Lower leg skin (tissue), 3 donors: ENCODE measurements around the gene GPS1.

ENCODE experiments used
- POLR2A ChIP-seq, 2 donors: fragments of 450-650 bp; IDR thresholded peaks; one replicate each; pipeline ENCODE4 v1.6.1; 2016 to 2017; ENCODE audit warnings: antibody characterized with exemption in 2 of 2, mild to moderate bottlenecking in 1 of 2, moderate library complexity in 1 of 2
- TF ChIP-seq, protein P1 (sequence below), 3 donors: fragments of 450-650 bp; IDR thresholded peaks; one replicate each; pipeline ENCODE4 v1.5.1; 2016; ENCODE audit warnings: antibody characterized with exemption in 3 of 3, mild to moderate bottlenecking in 3 of 3, moderate library complexity in 2 of 3

DNA sequence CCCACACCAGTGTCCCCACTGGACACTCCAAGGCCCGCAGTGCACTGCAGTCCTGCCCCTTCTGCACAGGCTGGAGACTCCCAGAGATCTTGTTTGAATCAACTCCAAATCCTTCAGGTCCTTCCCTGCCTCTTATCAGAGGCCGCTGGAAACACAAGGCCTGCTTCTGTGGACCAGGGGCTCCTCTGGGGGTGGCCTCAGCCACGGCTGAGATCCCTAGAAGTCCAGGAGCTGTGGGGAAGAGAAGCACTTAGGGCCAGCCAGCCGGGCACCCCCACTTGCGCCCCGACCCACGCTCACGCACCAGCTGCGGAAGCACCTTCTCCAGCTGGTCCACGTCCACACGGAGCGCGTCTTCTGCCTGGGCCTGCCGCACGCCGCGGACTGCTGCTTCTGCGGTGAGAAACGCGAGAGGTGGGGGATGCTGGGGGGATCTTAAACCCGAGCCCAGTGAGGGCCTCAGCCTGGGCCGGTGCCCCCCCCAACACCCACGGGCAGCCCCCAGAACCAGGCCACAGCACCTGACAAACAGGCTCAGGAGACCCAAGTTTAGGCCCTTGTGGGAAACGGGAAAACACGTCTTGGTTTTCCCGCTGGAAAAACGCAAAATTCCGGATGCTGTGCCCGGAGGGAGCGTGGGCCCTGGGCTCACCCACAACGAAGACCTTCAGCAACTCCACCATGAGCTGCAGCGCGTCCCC lies 32.6 kb upstream of the GPS1 start:
- TF ChIP-seq, protein P1, sequence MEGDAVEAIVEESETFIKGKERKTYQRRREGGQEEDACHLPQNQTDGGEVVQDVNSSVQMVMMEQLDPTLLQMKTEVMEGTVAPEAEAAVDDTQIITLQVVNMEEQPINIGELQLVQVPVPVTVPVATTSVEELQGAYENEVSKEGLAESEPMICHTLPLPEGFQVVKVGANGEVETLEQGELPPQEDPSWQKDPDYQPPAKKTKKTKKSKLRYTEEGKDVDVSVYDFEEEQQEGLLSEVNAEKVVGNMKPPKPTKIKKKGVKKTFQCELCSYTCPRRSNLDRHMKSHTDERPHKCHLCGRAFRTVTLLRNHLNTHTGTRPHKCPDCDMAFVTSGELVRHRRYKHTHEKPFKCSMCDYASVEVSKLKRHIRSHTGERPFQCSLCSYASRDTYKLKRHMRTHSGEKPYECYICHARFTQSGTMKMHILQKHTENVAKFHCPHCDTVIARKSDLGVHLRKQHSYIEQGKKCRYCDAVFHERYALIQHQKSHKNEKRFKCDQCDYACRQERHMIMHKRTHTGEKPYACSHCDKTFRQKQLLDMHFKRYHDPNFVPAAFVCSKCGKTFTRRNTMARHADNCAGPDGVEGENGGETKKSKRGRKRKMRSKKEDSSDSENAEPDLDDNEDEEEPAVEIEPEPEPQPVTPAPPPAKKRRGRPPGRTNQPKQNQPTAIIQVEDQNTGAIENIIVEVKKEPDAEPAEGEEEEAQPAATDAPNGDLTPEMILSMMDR (IDR thresholded peaks at IDR 0.05): no peak
- no peak for TF ChIP-seq POLR2A (IDR thresholded peaks at IDR 0.05)
